Measurements from ENCODE around the gene NRXN2. TPM values are rescaled to one million over a fixed set of nuclear protein-coding genes. Genes with fewer than 3 reads are reported as not detected.

The NRXN2 gene
- total and polyA plus RNA-seq, 2 donors (not counting 3 experiments of a cell fraction or from before 2014, with no cell fraction given): not detected

DNA sequence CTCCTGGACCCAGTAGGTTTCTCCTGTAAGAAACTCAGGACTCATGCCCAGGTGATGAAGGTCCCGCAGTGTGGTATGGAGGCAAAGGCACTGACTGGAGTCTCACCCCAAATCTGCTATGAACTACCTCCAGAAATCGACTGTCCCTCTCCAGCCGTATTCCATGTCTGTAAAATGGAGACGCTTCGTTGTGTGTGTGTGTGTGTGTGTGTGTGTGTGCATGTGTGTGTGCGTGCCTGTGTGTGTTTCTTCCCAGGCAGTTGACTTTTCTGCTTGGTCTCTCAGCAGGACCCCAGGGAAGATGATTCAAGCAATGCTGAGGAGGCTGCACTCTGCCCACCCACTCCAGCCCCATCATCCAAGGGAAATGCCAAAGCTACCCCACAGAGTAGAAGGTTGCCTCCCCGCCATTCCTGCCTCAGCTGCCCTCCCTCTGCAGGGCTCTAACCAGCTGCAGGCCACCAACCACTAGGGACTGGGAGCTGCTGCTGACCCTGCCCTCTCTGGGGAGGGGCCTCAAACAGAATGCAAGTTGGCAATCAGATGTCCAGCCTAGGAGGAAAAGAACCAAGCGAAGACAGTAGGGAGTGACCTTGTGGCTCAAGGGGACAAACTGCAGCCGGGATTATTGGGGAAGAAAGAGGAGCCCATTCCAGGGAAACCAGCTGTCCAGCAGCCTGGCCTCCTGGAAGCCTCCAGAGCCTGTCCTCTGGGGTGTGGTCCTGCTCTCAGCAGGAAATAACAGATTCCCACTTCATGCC lies 75.8 kb downstream of the NRXN2 start:
- CTCF ChIA-PET: interaction anchor here (1.8 to 9.5 kb wide), 4 partner anchors 89 to 196 kb away, joined by 5 to 143 read pairs (median 72); no protein-coding TSS in a partner anchor

More for the DNA sequence above, 75.8 kb downstream of the NRXN2 start:
- no peaks in the 10 kb centered on the region for H3K36me3 ChIP-seq (ENCODE audit: control insufficient read depth in 2 of 2, extremely low read depth in 1 of 2, insufficient read depth in 2 of 2, low read length in 2 of 2)
- dilution Hi-C loops (cut with MboI; ENCODE audit: extremely low pct_ligation_motif_present, low sequenced_read_pairs) (loop anchor here (25.0 kb wide), 1 partner anchor 135 kb away; no protein-coding TSS in a partner anchor), intact Hi-C loops (cut with micrococcal nuclease) (no loop called here)
- H3K27ac ChIP-seq (ENCODE audit: insufficient read depth, low read depth, low read length): no peak overlapping the region
- no peaks in the 10 kb centered on the region for H4K20me1 ChIP-seq (replicated peaks; ENCODE audit: control insufficient read depth, extremely low read depth, insufficient read depth, low read length)
- H2AFZ ChIP-seq (ENCODE audit: low read depth, low read length): no peak overlapping the region
- no peaks in the 10 kb centered on the region for H3K9me1 ChIP-seq (replicated peaks; ENCODE audit: control insufficient read depth, extremely low read depth, insufficient read depth, low read length)
- no peak for DNase-seq (ENCODE audit: low read depth, low spot score)
- BruUV-seq (replicated peaks): no TSS peak
- H3K79me2 ChIP-seq (ENCODE audit: control insufficient read depth, insufficient read depth, low read length): no peaks in the 10 kb centered on the region
- no peak overlapping the region for H3K9ac ChIP-seq (replicated peaks; ENCODE audit: extremely low read depth, insufficient read depth, low read length)
- no peak for FAIRE-seq
- POLR2A ChIA-PET: no interaction called here
- peaks cover 27 to 33% of the 10 kb centered on the region in 2 experiments for H3K27me3 ChIP-seq (ENCODE audit: control insufficient read depth in 2 of 2, insufficient read depth in 2 of 2, low read length in 2 of 2)
- no peak overlapping the region for H3K4me2 ChIP-seq (ENCODE audit: insufficient read depth, low read length)
- no peaks in the 10 kb centered on the region for H3K9me3 ChIP-seq (replicated peaks; ENCODE audit: control insufficient read depth, insufficient read depth, low read length)
- TF ChIP-seq POLR2AphosphoS5 (IDR thresholded peaks at IDR 0.05; ENCODE audit: insufficient read depth, low read depth, low read length) (no peak), GATA2 (IDR thresholded peaks at IDR 0.05; ENCODE audit: insufficient read depth, insufficient read length, low read depth, low read length) (no peak), MYC (IDR thresholded peaks at IDR 0.05; ENCODE audit: low read depth, low read length) (no peak), POLR2A (IDR thresholded peaks at IDR 0.05; ENCODE audit: low read depth, low read length) (no peak), FOS (IDR thresholded peaks at IDR 0.05; ENCODE audit: borderline replicate concordance, insufficient read depth, low read length) (no peak), JUN (IDR thresholded peaks at IDR 0.05; ENCODE audit: borderline replicate concordance, insufficient read depth, insufficient read length, low read depth) (no peak), EZH2 (IDR thresholded peaks at IDR 0.05; ENCODE audit: borderline replicate concordance, low read depth, low read length, severe bottlenecking) (no peak)
- TF ChIP-seq, protein P1, sequence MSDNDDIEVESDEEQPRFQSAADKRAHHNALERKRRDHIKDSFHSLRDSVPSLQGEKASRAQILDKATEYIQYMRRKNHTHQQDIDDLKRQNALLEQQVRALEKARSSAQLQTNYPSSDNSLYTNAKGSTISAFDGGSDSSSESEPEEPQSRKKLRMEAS (IDR thresholded peaks at IDR 0.05; ENCODE audit: insufficient read depth, insufficient read length): no peak
- TF ChIP-seq, protein P2, sequence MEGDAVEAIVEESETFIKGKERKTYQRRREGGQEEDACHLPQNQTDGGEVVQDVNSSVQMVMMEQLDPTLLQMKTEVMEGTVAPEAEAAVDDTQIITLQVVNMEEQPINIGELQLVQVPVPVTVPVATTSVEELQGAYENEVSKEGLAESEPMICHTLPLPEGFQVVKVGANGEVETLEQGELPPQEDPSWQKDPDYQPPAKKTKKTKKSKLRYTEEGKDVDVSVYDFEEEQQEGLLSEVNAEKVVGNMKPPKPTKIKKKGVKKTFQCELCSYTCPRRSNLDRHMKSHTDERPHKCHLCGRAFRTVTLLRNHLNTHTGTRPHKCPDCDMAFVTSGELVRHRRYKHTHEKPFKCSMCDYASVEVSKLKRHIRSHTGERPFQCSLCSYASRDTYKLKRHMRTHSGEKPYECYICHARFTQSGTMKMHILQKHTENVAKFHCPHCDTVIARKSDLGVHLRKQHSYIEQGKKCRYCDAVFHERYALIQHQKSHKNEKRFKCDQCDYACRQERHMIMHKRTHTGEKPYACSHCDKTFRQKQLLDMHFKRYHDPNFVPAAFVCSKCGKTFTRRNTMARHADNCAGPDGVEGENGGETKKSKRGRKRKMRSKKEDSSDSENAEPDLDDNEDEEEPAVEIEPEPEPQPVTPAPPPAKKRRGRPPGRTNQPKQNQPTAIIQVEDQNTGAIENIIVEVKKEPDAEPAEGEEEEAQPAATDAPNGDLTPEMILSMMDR (IDR thresholded peaks at IDR 0.05; ENCODE audit: extremely low read depth in 1 of 2, insufficient read depth in 1 of 2, low read depth in 1 of 2, low read length in 2 of 2): no peak
- no peak overlapping the region for H3K4me3 ChIP-seq (replicated peaks in 1 of 3; ENCODE audit: insufficient read depth in 1 of 3, low read depth in 1 of 3, low read length in 3 of 3)
- no peaks in the 10 kb centered on the region for H3K4me1 ChIP-seq (ENCODE audit: control insufficient read depth, extremely low read depth, insufficient read depth, low read length)

Measured in endothelial cell of umbilical vein (primary cell).